Tibial nerve (tissue), 4 donors: ENCODE results near the gene SLC39A9. TPM values are rescaled to one million over a fixed set of nuclear protein-coding genes. Genes with fewer than 3 reads are reported as not detected.

Experiments
- DNase-seq, 2 donors: peaks; one replicate each; pipeline ENCODE4 v3.0.0-alpha.2; 2019; ENCODE audit warnings: low spot score in 2 of 2
- H3K27ac ChIP-seq, 4 donors: fragments of 200-600 bp; sonication (generic) in 3 of 4; one replicate each; pipeline ENCODE4 v1.5.1; 2017 to 2019; ENCODE audit warnings: mild to moderate bottlenecking in 1 of 4
- H3K27me3 ChIP-seq, 2 donors: fragments of 200-600 bp; sonication (generic) in 1 of 2; one replicate each; pipeline versions ENCODE4 v1.5.1 to v1.6.0; 2017 to 2019
- H3K36me3 ChIP-seq, 3 donors: fragments of 200-600 bp; sonication (generic); one replicate each; pipeline ENCODE4 v1.5.1; 2018 to 2019
- H3K4me1 ChIP-seq, 4 donors: fragments of 200-600 bp; sonication (generic) in 3 of 4; one replicate each; pipeline ENCODE4 v1.5.1; 2017 to 2019
- H3K4me3 ChIP-seq, 4 donors: fragments of 200-600 bp; sonication (generic) in 3 of 4; one replicate each; pipeline ENCODE4 v1.5.1; 2017 to 2019; ENCODE audit warnings: mild to moderate bottlenecking in 1 of 4, moderate library complexity in 1 of 4
- H3K9me3 ChIP-seq, 4 donors: fragments of 200-600 bp; sonication (generic) in 3 of 4; one replicate each; pipeline ENCODE4 v1.5.1; 2017 to 2019
- EP300 ChIP-seq, 2 donors: sonication (generic); formaldehyde crosslinking; IDR thresholded peaks; one replicate each; pipeline ENCODE4 v1.6.1; 2017; ENCODE audit warnings: antibody characterized with exemption in 2 of 2, mild to moderate bottlenecking in 1 of 2
- POLR2A ChIP-seq, 2 donors: fragments of 450-650 bp; IDR thresholded peaks; one replicate each; pipeline ENCODE4 v1.6.1; 2017; ENCODE audit warnings: antibody characterized with exemption in 2 of 2, mild to moderate bottlenecking in 2 of 2, moderate library complexity in 2 of 2
- WGBS, 2 donors: methylation state at CpG; one replicate each; pipeline ENCODE4 v1.1.5; 2018; 5-methylcytosine and 5-hydroxymethylcytosine counted together
- total RNA-seq, 4 donors: library from RNA; depleted of rRNA; stranded (reverse); fragments of >200 nt; gene quantifications; one replicate each; pipeline ENCODE4 v1.1.0, GENCODE V29; 2016
- TF ChIP-seq, protein P1 (sequence below), 5 experiments: fragments of 200-600 bp in 3 of 5; fragments of 450-650 bp in 2 of 5; sonication (generic) in 3 of 5; IDR thresholded peaks; one replicate each; pipeline ENCODE4 v1.5.1; 2016 to 2019; ENCODE audit warnings: antibody characterized with exemption in 5 of 5, mild to moderate bottlenecking in 3 of 5, moderate library complexity in 2 of 5

Gene SLC39A9
- total RNA-seq, 4 donors from 2014 or later, result 52.2 to 68.4 (median 64.4) TPM

DNA sequence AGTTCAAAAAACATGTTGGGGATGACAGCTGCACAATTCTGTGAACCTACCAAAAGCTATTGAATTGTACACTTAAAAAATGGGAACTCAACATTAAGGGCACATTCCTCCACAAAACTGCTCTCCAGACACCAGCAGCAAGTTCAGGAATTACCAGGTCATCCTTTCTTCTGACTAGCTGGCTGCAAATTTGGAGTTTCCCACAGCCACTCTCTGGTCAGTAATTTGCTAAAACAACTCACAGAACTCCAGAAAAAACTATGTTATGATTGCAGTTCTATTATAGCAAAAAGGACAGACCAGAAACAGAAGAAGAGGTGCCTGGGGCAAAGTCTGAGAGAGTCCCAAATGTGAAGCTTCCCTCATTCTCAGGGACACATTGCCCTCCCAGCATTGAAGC lies 65.9 kb downstream of the SLC39A9 start:
- H3K4me3 ChIP-seq, result no peak overlapping the region
- DNase-seq, result no peak
- no peaks in the 10 kb centered on the region for H3K9me3 ChIP-seq
- TF ChIP-seq POLR2A (IDR thresholded peaks at IDR 0.05) (no peak), EP300 (IDR thresholded peaks at IDR 0.05) (no peak)
- TF ChIP-seq, protein P1, sequence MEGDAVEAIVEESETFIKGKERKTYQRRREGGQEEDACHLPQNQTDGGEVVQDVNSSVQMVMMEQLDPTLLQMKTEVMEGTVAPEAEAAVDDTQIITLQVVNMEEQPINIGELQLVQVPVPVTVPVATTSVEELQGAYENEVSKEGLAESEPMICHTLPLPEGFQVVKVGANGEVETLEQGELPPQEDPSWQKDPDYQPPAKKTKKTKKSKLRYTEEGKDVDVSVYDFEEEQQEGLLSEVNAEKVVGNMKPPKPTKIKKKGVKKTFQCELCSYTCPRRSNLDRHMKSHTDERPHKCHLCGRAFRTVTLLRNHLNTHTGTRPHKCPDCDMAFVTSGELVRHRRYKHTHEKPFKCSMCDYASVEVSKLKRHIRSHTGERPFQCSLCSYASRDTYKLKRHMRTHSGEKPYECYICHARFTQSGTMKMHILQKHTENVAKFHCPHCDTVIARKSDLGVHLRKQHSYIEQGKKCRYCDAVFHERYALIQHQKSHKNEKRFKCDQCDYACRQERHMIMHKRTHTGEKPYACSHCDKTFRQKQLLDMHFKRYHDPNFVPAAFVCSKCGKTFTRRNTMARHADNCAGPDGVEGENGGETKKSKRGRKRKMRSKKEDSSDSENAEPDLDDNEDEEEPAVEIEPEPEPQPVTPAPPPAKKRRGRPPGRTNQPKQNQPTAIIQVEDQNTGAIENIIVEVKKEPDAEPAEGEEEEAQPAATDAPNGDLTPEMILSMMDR (IDR thresholded peaks at IDR 0.05), result no peak
- peaks cover 0 to 13% (median 0%) of the 10 kb centered on the region in 3 donors for H3K36me3 ChIP-seq
- H3K27ac ChIP-seq, result no peak overlapping the region
- no peaks in the 10 kb centered on the region for H3K27me3 ChIP-seq
- H3K4me1 ChIP-seq, result no peaks in the 10 kb centered on the region

DNA sequence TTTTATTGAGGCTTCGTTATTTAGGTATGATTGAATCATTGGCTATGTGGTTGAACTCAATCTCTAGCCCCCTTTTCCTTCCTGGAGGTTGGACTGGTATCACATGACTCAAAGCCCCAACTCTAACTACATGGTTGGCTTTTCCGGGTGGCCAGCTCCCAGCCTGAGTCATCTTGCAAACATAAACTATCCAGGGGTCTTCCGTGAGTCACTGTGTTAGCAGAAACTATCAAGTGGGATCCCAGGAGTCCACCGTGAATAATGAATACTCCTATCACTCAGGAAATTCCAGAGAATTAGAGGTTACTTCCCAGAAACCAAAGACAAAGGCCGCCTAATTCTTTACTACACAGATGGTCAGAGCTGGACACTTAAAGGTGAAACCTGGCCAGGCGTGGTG lies 66.3 kb downstream of the SLC39A9 start:
- H3K27ac ChIP-seq, result no peak overlapping the region
- no peak for DNase-seq
- no peaks in the 10 kb centered on the region for H3K9me3 ChIP-seq
- no peaks in the 10 kb centered on the region for H3K4me1 ChIP-seq
- TF ChIP-seq, protein P1 (IDR thresholded peaks at IDR 0.05), result no peak
- TF ChIP-seq POLR2A (IDR thresholded peaks at IDR 0.05), result no peak
- no peak for TF ChIP-seq EP300 (IDR thresholded peaks at IDR 0.05)
- H3K27me3 ChIP-seq, result no peaks in the 10 kb centered on the region
- WGBS, 2 donors, result 57 to 78% methylated on average over 6 of the region's 6 CpGs
- H3K36me3 ChIP-seq, result peaks cover 0 to 13% (median 0%) of the 10 kb centered on the region in 3 donors
- H3K4me3 ChIP-seq, result no peak overlapping the region

DNA sequence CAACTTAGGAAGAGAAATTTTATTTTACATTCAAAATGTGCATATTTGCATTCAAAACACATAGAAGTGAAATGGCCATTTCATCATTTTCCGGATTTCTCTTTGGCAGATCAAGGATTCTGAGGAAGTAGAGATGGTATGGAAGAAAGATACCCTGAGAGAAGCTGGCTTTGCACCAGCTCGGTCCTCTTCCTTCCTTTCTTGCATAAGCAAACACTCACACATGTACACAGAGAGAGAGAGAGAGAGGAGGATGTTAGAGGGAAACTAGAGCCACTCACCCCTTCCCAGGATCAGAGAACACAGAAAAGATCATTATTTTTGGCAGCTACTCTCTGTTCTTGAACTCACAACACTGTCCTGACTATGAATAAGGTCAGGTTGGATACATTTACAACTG lies 70.5 kb downstream of the SLC39A9 start:
- Histone ChIP-seq H3K27me3 (no peaks in the 10 kb centered on the region), H3K4me3 (no peak overlapping the region), H3K4me1 (no peaks in the 10 kb centered on the region), H3K36me3 (no peaks in the 10 kb centered on the region), H3K9me3 (no peaks in the 10 kb centered on the region), H3K27ac (no peak overlapping the region)
- WGBS, 2 donors, result 51 to 72% methylated on average over 2 of the region's 2 CpGs
- no peak for TF ChIP-seq POLR2A (IDR thresholded peaks at IDR 0.05)
- TF ChIP-seq, protein P1 (IDR thresholded peaks at IDR 0.05), result no peak
- TF ChIP-seq EP300 (IDR thresholded peaks at IDR 0.05), result no peak
- no peak for DNase-seq

DNA sequence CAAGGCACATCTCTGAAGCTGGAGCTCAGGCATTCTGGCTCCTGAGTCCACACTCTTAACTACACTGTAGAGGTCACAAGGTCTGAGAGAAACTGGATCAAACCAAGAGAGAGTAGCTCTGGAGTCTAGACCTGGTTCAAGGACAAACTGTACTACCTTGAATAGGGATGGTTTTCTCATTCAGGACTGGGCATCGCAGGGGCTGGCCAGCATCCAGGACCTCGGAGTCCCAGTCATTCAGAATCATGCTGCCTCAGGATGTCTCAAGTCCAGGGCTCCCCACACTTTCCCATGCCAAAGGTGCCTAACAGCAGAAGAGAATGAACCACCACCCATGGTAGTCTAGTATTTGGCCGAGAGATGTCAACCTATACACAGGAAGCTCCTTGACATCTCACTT lies 72.9 kb downstream of the SLC39A9 start:
- Histone ChIP-seq H3K4me3 (no peak overlapping the region), H3K4me1 (no peaks in the 10 kb centered on the region), H3K27me3 (no peaks in the 10 kb centered on the region), H3K9me3 (no peaks in the 10 kb centered on the region), H3K27ac (no peak overlapping the region), H3K36me3 (no peaks in the 10 kb centered on the region)
- 82 to 85% methylated on average over 3 of the region's 3 CpGs for WGBS, 2 donors
- no peak for DNase-seq
- TF ChIP-seq POLR2A (IDR thresholded peaks at IDR 0.05) (no peak), EP300 (IDR thresholded peaks at IDR 0.05) (no peak)
- TF ChIP-seq, protein P1 (IDR thresholded peaks at IDR 0.05), result no peak

DNA sequence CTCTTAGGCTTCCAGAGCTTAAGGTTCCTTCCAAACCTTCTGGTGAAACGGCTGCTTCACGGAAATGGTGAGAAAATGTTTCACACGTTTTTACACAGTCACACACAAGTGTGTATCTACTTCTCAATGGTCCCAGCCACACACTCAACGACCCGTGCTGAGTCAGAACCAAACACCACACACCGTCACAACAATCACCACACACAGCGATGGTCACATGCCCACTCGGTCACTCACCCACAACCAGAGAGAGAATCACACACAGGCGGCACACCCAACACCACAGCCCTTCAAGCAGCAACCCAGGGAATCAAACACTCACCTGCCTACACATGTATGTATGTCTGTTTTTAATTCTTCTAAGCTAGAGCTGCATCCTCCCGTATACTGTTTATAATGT lies 73.4 kb downstream of the SLC39A9 start:
- Histone ChIP-seq H3K9me3 (no peaks in the 10 kb centered on the region), H3K36me3 (no peaks in the 10 kb centered on the region), H3K4me3 (no peak overlapping the region), H3K4me1 (no peaks in the 10 kb centered on the region), H3K27ac (no peak overlapping the region), H3K27me3 (no peaks in the 10 kb centered on the region)
- TF ChIP-seq, protein P1 (IDR thresholded peaks at IDR 0.05), result no peak
- TF ChIP-seq EP300 (IDR thresholded peaks at IDR 0.05) (no peak), POLR2A (IDR thresholded peaks at IDR 0.05) (no peak)
- WGBS, 2 donors, result 88 to 89% methylated on average over 10 of the region's 10 CpGs
- DNase-seq, result no peak
